Endothelial cell of umbilical vein (primary cell): ENCODE data around the gene PCDHGC3. TPM values are rescaled to one million over a fixed set of nuclear protein-coding genes. Genes with fewer than 3 reads are reported as not detected.

ENCODE experiments used
- BruUV-seq: library from RNA; stranded (reverse); fragments of 400-500 nt; replicated peaks from 2 replicates; lab custom pipeline; 2021; lab: Mats Ljungman, UMichigan
- CTCF ChIA-PET: fragments of 300-600, 350-600 bp; sonication (Branson Sonifier 250); formaldehyde crosslinking; loops from one replicate; lab custom pipeline; 2021; ENCODE audit warnings: antibody characterized with exemption, inconsistent platforms; lab: Charles Lee
- POLR2A ChIA-PET: fragments of 300-600, 350-600 bp; sonication (Branson Sonifier 250); formaldehyde crosslinking; loops from one replicate; lab custom pipeline; 2021; ENCODE audit warnings: antibody characterized with exemption, inconsistent platforms; lab: Charles Lee
- DNase-seq: peaks from one replicate; pipeline ENCODE4 v3.0.0-alpha.2; 2011; ENCODE audit warnings: low read depth, low spot score
- FAIRE-seq: peaks from 2 replicates; lab custom pipeline; 2011; peaks lifted over from hg19 to GRCh38; lab: Jason Lieb, UNC
- H2AFZ ChIP-seq: 2 replicates; pipeline ENCODE4 v1.6.0; 2012; ENCODE audit warnings: low read depth, low read length, control low read depth, inconsistent platforms
- H3K27ac ChIP-seq: 2 replicates; pipeline ENCODE4 v1.5.1; 2011; ENCODE audit warnings: low read depth, mild to moderate bottlenecking, control low read depth, low read length, moderate library complexity; ENCODE audit not compliant: insufficient read depth
- H3K27me3 ChIP-seq, 2 experiments: 2 replicates each; pipeline versions ENCODE4 v1.6.0 to v1.6.1; 2011; ENCODE audit warnings: low read length in 2 of 2, mixed read lengths in 1 of 2; ENCODE audit not compliant: control insufficient read depth in 2 of 2, insufficient read depth in 2 of 2
- H3K36me3 ChIP-seq, 2 experiments: 2 replicates in 1 of 2; 3 replicates in 1 of 2; pipeline ENCODE4 v1.5.1; 2011; ENCODE audit warnings: low read length in 2 of 2, mild to moderate bottlenecking in 1 of 2, moderate library complexity in 1 of 2; ENCODE audit not compliant: control insufficient read depth in 2 of 2, insufficient read depth in 2 of 2; ENCODE audit errors: extremely low read depth in 1 of 2
- H3K4me1 ChIP-seq: 3 replicates; pipeline ENCODE4 v1.5.1; 2011; ENCODE audit warnings: mild to moderate bottlenecking, low read length; ENCODE audit not compliant: control insufficient read depth, insufficient read depth; ENCODE audit errors: extremely low read depth
- H3K4me2 ChIP-seq: 2 replicates; pipeline ENCODE4 v1.6.1; 2011; ENCODE audit warnings: low read length, control low read depth, mixed read lengths; ENCODE audit not compliant: insufficient read depth
- H3K4me3 ChIP-seq, 3 experiments: fragments of 200-600 bp in 1 of 3; sonication (generic), shearing (Covaris generic) in 1 of 3; replicated peaks in 1 of 3; 2 replicates each; pipeline ENCODE4 v1.5.1; 2011 to 2016; ENCODE audit warnings: control low read depth in 3 of 3, low read length in 3 of 3, mild to moderate bottlenecking in 2 of 3, inconsistent platforms in 1 of 3, low read depth in 1 of 3, moderate library complexity in 1 of 3; ENCODE audit not compliant: insufficient read depth in 1 of 3
- H3K79me2 ChIP-seq: 2 replicates; pipeline ENCODE4 v1.6.0; 2012; ENCODE audit warnings: low read length, inconsistent platforms; ENCODE audit not compliant: control insufficient read depth, insufficient read depth
- H3K9ac ChIP-seq: replicated peaks from 2 replicates; pipeline ENCODE3; 2011; ENCODE audit warnings: low read length, control low read depth; ENCODE audit not compliant: insufficient read depth; ENCODE audit errors: extremely low read depth
- H3K9me1 ChIP-seq: replicated peaks from 3 replicates; pipeline ENCODE4 v1.6.0; 2011; ENCODE audit warnings: mild to moderate bottlenecking, low read length; ENCODE audit not compliant: control insufficient read depth, insufficient read depth; ENCODE audit errors: extremely low read depth
- H3K9me3 ChIP-seq: replicated peaks from 2 replicates; pipeline ENCODE4 v1.5.1; 2012; ENCODE audit warnings: low read length, inconsistent platforms; ENCODE audit not compliant: control insufficient read depth, insufficient read depth
- H4K20me1 ChIP-seq: replicated peaks from 2 replicates; pipeline ENCODE3; 2011; ENCODE audit warnings: mild to moderate bottlenecking, low read length; ENCODE audit not compliant: control insufficient read depth, insufficient read depth; ENCODE audit errors: extremely low read depth
- EZH2 ChIP-seq: IDR thresholded peaks from 2 replicates; pipeline ENCODE4 v1.6.1; 2012; ENCODE audit warnings: borderline replicate concordance, low read depth, mild to moderate bottlenecking, moderate library complexity, low read length, inconsistent platforms; ENCODE audit not compliant: severe bottlenecking
- FOS ChIP-seq: IDR thresholded peaks from 2 replicates; pipeline ENCODE4 v1.6.1; 2011; ENCODE audit warnings: mild to moderate bottlenecking, low read length, moderate library complexity, borderline replicate concordance; ENCODE audit not compliant: insufficient read depth
- GATA2 ChIP-seq: IDR thresholded peaks from 2 replicates; pipeline ENCODE4 v1.7.0; 2011; ENCODE audit warnings: low read depth, mild to moderate bottlenecking, moderate library complexity, mixed read lengths, low read length; ENCODE audit not compliant: insufficient read length, insufficient read depth
- MAX ChIP-seq: IDR thresholded peaks from 2 replicates; pipeline ENCODE4 v1.6.1; 2011; ENCODE audit not compliant: insufficient read depth, insufficient read length
- MYC ChIP-seq: IDR thresholded peaks from one replicate; pipeline ENCODE4 v1.6.1; 2011; ENCODE audit warnings: mild to moderate bottlenecking, low read depth, low read length
- POLR2A ChIP-seq: IDR thresholded peaks from 2 replicates; pipeline ENCODE4 v1.6.1; 2012; ENCODE audit warnings: low read depth, mild to moderate bottlenecking, control low read depth, low read length
- POLR2AphosphoS5 ChIP-seq: IDR thresholded peaks from 2 replicates; pipeline ENCODE4 v1.6.1; 2012; ENCODE audit warnings: low read depth, mild to moderate bottlenecking, control low read depth, low read length, moderate library complexity; ENCODE audit not compliant: insufficient read depth
- dilution Hi-C: fragments of 300-500 bp; cut with MboI; formaldehyde crosslinking; loops from one replicate; pipeline ENCODE4 v1.15.0; 2019; ENCODE audit warnings: low sequenced_read_pairs; ENCODE audit not compliant: extremely low pct_ligation_motif_present
- intact Hi-C: fragments of 100-400 bp; cut with micrococcal nuclease; formaldehyde crosslinking; loops from one replicate; pipeline ENCODE4 v1.10.0; 2022
- polyA plus RNA-seq, 4 experiments: library from polyadenylated mRNA; depleted of rRNA in 3 of 4; stranded (reverse) in 3 of 4; unstranded in 1 of 4; fragments of >200 nt; gene quantifications; 2 replicates each; pipeline versions ENCODE4 v1.2.1 to v1.2.3, GENCODE V29; 2011 to 2012; ENCODE audit warnings: missing spikeins in 1 of 4
- total RNA-seq: library from RNA; stranded (reverse); gene quantifications from 2 replicates; pipeline ENCODE4 v1.2.3, GENCODE V29; 2021

The PCDHGC3 gene
- total and polyA plus RNA-seq, 2 donors (not counting 3 experiments of a cell fraction or from before 2014, with no cell fraction given), result 9.2 to 36.1 TPM

GRCh38 chr5:141491323-141492167 lies 15.8 kb downstream of the PCDHGC3 start:
- intact Hi-C loops, result no loop called here
- Histone ChIP-seq H3K36me3 (no peaks in the 10 kb centered on the region), H3K9ac (no peak overlapping the region), H3K27ac (no peak overlapping the region), H4K20me1 (no peaks in the 10 kb centered on the region), H3K27me3 (peaks cover 10 to 25% of the 10 kb centered on the region in 2 experiments), H3K79me2 (no peaks in the 10 kb centered on the region), H3K9me3 (no peaks in the 10 kb centered on the region), H3K9me1 (no peaks in the 10 kb centered on the region), H3K4me2 (no peak overlapping the region), H3K4me3 (no peak overlapping the region), H3K4me1 (no peaks in the 10 kb centered on the region), H2AFZ (no peak overlapping the region)
- BruUV-seq, result no TSS peak
- no peak for DNase-seq
- ChIA-PET CTCF (interaction anchor here (1.1 to 1.6 kb wide), 2 partner anchors 16 to 61 kb away, joined by 3 to 6 read pairs; partner anchors contain the start of genes PCDHGA12 and PCDHGC3), POLR2A (no interaction called here)
- TF ChIP-seq MAX (no peak), GATA2 (no peak), FOS (no peak), POLR2A (no peak), EZH2 (no peak), POLR2AphosphoS5 (no peak), MYC (no peak)
- FAIRE-seq, result no peak
- dilution Hi-C loops, result no loop called here
